GM19328 (cell line): ENCODE results near the gene SAGE1.
"Not testable (repeated sequence)": the region's sequence is repeated elsewhere in the genome, so short reads cannot be mapped to it uniquely, and the experiment has no call there.

Experiments
- ATAC-seq: cut with Tn5 transposase; IDR thresholded peaks from one replicate; pipeline ENCODE4 v1.9.1; 2021; ENCODE audit warnings: mild to moderate bottlenecking, moderate library complexity; ENCODE audit not compliant: unreplicated experiment

The SAGE1 gene

GRCh38 chrX:135893294-135893817, at the start of gene SAGE1, which contains the start of gene CT45A10:
Gene SAGE1, plus strand, starts transcription at chrX:135893716. Its CDS starts 2,527 bp downstream, at chrX:135896243.
Gene CT45A10, minus strand, starts transcription at chrX:135893444. Its CDS starts 8,100 bp downstream, at chrX:135885344.
- no peak for ATAC-seq

GRCh38 chrX:135854438-135854837, 39.1 kb upstream of the SAGE1 start, which contains the start of gene CT45A8:
Gene CT45A8, minus strand, starts transcription at chrX:135854538. Its CDS starts 3,755 bp downstream, at chrX:135850783.
- ATAC-seq: not testable (repeated sequence)

- ATAC-seq: not testable (repeated sequence)
Measured at GRCh38 chrX:135871712-135872111, 21.8 kb upstream of the SAGE1 start, which contains the start of gene CT45A9. Gene CT45A9, minus strand, starts transcription at chrX:135871812. Its CDS starts 3,751 bp downstream, at chrX:135868061.

DNA sequence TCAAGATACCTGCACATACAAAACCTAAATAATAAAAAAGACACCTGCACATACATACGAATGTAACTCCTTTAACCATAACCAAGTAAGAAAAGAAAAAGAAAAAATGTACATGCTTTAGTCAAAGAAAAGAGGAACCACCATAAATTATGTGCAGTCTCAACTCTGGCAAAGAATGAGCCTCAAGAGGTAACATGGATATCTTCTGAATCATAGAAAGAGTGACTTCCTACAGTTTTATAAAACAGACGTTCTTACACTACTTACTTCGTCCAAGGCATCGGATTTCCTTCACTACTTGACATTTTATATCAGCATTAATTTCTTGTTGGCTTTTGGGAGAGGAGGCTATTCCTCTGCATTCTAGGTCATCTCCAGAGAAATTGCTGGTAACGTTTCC, 10.8 kb upstream of the SAGE1 start:
- ATAC-seq: not testable (repeated sequence)

DNA sequence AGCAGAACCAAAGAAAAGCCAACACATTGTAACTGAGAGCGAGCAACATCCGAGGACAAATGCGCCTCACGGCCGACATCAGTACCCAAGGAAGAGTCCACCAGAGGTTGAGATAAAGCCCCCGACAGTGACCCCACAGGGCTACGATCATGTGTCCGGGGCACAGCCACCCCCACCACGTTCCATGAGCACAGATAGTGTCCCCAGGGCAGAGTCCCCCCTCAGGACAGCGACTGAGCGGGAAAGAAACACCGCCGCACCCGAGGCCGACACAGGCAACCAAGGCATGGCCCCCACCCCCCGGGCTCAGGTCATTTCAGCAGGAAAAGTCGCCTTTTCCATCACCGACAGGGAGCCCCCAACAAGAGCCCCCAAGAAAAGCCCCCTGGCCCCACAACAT, 5.3 kb upstream of the SAGE1 start:
- not testable (repeated sequence) for ATAC-seq

- not testable (repeated sequence) for ATAC-seq
Measured at GRCh38 chrX:135888976-135889375, 4.5 kb upstream of the SAGE1 start.

DNA sequence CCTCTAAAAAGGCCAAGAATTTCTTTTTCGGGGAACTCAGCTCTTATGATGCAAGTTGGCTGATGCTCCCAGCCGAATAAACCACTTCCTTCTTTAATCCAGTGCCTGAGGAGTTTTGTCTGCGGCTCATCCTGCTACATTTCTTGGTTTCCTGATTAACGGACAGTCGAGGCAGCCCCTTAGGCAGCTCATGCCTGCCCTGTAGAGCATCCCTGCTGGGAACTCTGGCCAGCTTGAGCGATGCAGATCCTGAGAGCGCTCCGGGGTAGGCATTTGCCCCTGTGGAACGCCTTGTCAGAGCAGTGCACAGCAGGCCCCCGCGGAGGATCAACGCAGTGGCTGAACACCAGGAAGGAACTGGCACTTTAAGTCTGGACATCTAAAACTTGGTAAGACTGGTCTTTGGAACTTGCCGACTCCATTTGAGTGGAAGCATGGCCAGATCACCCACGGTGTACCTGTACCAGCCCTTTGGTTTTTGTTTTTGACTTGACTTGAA, 3.4 kb upstream of the SAGE1 start:
- ATAC-seq: no peak

DNA sequence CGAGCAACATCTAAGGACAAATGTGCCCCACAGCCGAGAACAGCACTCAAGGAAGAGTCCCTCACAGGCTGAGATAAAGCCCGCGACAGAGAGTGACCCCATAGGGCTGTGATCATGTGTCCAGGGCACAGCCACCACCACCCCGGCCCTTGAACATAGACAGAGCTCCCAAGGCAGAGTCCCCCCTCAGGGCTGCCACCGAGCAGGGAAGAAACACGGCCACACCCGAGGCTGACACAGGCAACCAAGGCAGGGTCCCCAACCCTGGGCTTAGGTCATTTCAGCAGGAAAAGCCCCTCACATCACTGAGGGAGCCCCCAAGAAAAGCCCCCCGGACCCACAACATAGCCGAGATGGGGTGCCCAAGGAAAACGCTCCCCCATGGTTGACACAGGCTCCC, 735 bp upstream of the SAGE1 start:
- ATAC-seq: no peak

DNA sequence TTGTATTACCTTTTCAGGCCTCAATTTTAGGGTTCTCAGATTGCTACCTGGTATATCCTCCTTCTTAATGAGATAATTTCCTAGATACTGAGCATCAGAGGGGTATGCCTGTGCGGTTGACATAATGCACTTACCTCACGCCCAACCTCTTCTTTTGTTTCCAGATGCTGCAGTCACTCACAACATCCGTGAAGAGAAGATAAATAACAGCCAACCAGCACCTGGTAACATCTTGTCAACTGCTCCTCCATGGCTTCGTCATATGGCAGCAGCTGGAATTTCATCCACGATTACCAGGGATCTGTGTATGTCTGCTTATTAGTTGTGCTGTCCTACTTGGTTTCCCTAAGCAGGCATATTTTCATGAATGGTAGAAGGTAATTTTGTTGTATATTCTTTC, 16.7 kb downstream of the SAGE1 start:
- ATAC-seq: no peak

DNA sequence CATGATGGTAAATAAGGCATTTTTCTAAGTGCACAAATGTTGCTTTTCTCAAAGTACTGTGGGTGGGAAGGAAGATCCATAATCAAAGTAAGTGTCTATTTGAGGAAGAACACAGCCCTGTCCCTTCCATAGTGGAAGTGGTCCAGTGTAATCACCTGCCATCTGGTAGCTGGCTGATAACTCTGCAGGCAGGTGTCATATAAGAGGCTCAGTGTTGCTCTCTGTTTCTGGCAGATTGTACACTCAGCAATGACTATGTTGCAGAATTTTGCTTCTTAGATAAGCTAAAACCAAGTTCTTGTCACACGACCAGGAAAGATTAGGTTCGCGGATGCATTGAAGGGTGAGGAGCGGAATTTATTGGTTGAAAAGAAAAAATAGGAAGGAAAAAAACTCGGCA, 20.9 kb downstream of the SAGE1 start:
- ATAC-seq: no peak

DNA sequence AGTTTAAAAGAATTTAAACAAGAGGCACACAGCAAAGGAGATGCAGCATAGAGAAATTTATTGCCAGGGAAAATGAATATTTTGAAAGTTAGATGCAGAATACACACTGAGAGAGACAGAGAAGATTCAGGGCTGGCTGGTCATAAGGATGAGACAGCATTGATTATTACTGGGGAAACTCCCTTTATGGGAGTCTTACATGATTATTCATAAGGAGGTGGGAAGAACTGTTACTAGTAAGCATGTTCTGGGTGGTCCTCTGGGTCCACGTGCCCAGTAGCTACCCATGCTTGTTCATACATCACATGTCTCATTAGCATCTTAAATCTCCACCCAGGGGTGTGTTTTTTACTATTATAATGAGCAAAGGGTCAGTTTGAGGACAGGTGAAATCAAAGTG, 27.0 kb downstream of the SAGE1 start:
- not testable (repeated sequence) for ATAC-seq

GRCh38 chrX:135923353-135923752, 29.8 kb downstream of the SAGE1 start:
- no peak for ATAC-seq

DNA sequence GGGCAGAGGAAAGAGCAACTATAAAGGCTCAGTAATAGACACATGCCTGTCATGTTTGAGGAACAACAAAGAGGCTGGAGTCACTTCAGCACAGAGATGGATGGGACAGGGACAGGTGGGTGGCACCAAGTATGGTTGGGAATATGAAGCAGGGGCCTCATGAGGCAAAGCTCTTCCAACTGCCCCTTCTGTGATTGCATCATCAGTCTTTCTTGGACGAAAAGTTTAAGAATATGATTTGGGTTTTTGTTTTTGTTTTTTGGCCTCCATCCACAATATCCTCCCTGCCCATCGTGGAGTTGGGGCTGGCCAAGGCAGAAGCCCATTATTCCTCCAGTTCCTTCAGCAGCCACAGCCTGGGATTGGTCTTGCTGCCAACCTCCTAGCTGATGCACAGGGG, 34.4 kb downstream of the SAGE1 start:
- no peak for ATAC-seq

- no peak for ATAC-seq
Measured at GRCh38 chrX:135931644-135932487, 38.4 kb downstream of the SAGE1 start.

- ATAC-seq: no peak
Measured at GRCh38 chrX:135944486-135944885, 51.0 kb downstream of the SAGE1 start.

DNA sequence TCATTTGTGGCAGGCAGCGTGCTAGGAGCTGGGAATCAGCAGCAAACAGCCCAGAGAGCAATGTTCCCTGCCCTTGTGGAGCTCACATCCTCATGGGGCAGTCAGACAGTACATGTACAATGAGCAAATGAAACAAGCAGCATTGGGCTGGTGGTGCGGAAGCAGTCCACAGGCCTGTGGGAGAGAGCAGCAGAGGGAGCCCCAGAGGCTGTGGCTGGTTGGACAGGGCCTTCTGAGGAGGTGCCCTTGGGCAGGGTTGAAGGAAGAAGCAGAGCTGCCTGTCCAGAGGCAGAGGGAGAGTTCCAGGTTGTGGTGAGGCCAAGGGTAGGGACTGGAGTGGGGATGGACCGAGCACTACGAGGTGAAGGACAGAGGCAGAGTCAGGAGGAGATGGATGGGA, 57.8 kb downstream of the SAGE1 start:
- no peak for ATAC-seq
